Nephron progenitor cell (in vitro differentiated cells): ENCODE measurements around the gene QRSL1.

ENCODE experiments used
- DNase-seq: peaks from one replicate; pipeline ENCODE4 v3.0.0; 2021
- H3K27ac Mint-ChIP-seq: 2 replicates; pipeline ENCODE4 v1.8.0; 2021; ENCODE audit warnings: mild to moderate bottlenecking, moderate library complexity, mixed read lengths
- H3K27me3 Mint-ChIP-seq: 2 replicates; pipeline ENCODE4 v1.8.0; 2021; ENCODE audit warnings: mild to moderate bottlenecking, low read depth, mixed read lengths; ENCODE audit not compliant: poor library complexity
- H3K36me3 Mint-ChIP-seq: 2 replicates; pipeline ENCODE4 v1.8.0; 2021; ENCODE audit warnings: low read depth, mixed read lengths
- H3K4me1 Mint-ChIP-seq: 2 replicates; pipeline ENCODE4 v1.8.0; 2021; ENCODE audit warnings: mixed read lengths
- H3K4me3 Mint-ChIP-seq: 2 replicates; pipeline ENCODE4 v1.8.0; 2021; ENCODE audit warnings: mild to moderate bottlenecking, moderate library complexity, mixed read lengths
- H3K9me3 Mint-ChIP-seq: 2 replicates; pipeline ENCODE4 v1.8.0; 2021; ENCODE audit warnings: mild to moderate bottlenecking, moderate library complexity, mixed read lengths
- TF ChIP-seq, protein P1 (sequence below): fragments of 200-600 bp; sonication (generic); IDR thresholded peaks from 2 replicates; pipeline ENCODE4 v1.5.0; 2021; ENCODE audit warnings: antibody characterized with exemption

QRSL1 gene

DNA sequence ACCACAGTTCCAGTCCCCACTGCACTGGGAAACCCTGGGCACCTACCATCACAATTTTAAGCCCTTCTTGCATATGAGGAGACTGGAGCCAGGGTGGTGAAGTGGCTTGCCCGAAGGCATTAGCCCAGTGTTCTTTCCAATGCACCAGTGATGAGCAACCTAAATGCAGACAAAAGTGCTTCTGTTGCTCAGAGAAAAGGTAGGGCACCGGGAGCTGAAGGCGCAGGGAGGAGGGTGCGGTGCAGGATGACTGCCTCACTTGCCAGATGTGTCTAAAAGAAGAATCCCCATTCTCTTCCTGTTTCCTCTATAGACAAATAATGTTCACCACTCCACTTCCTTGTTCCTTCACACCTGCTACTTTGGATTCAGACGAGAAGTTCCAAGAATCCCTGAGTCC, 86.5 kb downstream of the QRSL1 start:
- H3K27ac Mint-ChIP-seq, result peak overlapping the region; percentile 72
- peaks cover 21% of the 10 kb centered on the region for H3K4me1 Mint-ChIP-seq
- H3K36me3 Mint-ChIP-seq, result no peaks in the 10 kb centered on the region
- H3K4me3 Mint-ChIP-seq, result no peak overlapping the region
- H3K9me3 Mint-ChIP-seq, result no peaks in the 10 kb centered on the region
- H3K27me3 Mint-ChIP-seq, result no peaks in the 10 kb centered on the region
- TF ChIP-seq, protein P1, sequence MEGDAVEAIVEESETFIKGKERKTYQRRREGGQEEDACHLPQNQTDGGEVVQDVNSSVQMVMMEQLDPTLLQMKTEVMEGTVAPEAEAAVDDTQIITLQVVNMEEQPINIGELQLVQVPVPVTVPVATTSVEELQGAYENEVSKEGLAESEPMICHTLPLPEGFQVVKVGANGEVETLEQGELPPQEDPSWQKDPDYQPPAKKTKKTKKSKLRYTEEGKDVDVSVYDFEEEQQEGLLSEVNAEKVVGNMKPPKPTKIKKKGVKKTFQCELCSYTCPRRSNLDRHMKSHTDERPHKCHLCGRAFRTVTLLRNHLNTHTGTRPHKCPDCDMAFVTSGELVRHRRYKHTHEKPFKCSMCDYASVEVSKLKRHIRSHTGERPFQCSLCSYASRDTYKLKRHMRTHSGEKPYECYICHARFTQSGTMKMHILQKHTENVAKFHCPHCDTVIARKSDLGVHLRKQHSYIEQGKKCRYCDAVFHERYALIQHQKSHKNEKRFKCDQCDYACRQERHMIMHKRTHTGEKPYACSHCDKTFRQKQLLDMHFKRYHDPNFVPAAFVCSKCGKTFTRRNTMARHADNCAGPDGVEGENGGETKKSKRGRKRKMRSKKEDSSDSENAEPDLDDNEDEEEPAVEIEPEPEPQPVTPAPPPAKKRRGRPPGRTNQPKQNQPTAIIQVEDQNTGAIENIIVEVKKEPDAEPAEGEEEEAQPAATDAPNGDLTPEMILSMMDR, result no peak
- DNase-seq, result no peak

DNA sequence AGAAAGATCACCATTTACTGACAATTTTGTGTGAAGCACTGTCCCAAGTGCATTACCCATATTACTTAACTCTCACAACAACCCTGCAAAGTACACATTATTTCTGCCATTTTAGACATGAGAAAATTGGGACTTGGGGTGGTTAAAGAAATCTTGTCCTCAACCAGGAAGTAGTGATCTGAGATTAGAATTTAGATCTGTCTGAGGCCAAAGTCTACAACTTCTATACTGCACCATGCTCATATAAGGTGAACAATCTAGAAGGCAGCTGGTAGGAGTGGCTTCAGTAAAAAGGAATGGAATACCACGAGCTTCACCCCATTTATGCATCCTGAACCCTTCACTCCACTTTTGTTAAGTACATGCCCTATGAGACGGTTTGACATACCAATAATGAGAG, 87.6 kb downstream of the QRSL1 start:
- H3K27ac Mint-ChIP-seq, result no peak overlapping the region
- no peaks in the 10 kb centered on the region for H3K9me3 Mint-ChIP-seq
- no peak overlapping the region for H3K4me3 Mint-ChIP-seq
- H3K36me3 Mint-ChIP-seq, result no peaks in the 10 kb centered on the region
- TF ChIP-seq, protein P1, result no peak
- peaks cover 27% of the 10 kb centered on the region for H3K4me1 Mint-ChIP-seq
- no peak for DNase-seq
- H3K27me3 Mint-ChIP-seq, result no peaks in the 10 kb centered on the region
